Stimulated activated CD4-positive, alpha-beta T cell treated with anti-CD3 and anti-CD28 coated beads, TNF-alpha, amount 100 ng/mL, for 4 hours (primary cell): Measurements from ENCODE around the gene UBE2C.

Experiments used
- DNase-seq, 3 experiments: peaks; one replicate each; pipeline ENCODE4 v3.0.0-alpha.2; 2020; ENCODE audit warnings: low read depth in 3 of 3

UBE2C gene

DNA sequence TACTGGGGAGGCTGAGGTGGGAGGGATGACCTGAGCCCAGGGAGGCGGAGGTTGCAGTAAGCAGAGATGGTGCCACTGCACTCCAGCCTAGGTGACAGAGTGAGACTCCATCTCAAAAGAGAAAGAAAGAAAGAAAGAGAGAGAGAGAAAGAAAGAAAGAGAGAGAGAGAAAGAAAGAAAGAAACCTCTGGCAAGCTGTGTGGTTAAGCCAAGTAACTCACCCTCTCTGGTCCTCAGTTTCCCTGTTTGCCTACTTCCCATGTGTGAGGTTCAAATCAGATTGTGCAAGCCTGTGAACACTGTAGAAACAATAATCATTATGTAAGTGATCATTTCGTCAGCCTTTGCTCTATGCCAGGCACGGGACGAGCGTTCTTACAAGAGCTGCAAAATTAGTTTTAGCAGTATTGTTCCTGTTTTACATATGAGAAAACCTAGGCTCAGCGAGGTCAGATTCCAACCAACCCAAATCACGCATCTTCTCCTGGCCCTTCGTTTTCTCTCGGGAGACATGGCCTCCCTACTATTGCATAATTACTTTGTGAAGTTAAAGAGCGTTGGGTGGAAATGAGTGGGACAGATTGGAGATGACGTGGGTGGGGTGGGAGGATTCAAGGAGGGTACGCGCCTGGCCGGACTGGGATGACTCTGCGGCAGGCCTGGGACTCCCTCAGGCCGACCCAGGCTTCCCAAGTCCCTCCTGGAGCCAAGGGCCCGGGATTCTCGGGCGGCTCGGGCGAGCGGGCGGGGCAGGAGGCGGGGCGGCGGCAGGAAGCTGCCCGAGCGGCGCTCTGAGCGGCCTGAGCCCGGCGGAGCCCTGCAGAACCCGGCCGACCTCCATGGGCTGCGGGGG is 20.8 kb downstream of the UBE2C start, which contains the start of gene SNX21:
TSS of gene SNX21 (plus strand) at position 770 of the 853 bp plus-strand sequence. CDS start 121 bp downstream, outside the sequence.
- no peak for DNase-seq

DNA sequence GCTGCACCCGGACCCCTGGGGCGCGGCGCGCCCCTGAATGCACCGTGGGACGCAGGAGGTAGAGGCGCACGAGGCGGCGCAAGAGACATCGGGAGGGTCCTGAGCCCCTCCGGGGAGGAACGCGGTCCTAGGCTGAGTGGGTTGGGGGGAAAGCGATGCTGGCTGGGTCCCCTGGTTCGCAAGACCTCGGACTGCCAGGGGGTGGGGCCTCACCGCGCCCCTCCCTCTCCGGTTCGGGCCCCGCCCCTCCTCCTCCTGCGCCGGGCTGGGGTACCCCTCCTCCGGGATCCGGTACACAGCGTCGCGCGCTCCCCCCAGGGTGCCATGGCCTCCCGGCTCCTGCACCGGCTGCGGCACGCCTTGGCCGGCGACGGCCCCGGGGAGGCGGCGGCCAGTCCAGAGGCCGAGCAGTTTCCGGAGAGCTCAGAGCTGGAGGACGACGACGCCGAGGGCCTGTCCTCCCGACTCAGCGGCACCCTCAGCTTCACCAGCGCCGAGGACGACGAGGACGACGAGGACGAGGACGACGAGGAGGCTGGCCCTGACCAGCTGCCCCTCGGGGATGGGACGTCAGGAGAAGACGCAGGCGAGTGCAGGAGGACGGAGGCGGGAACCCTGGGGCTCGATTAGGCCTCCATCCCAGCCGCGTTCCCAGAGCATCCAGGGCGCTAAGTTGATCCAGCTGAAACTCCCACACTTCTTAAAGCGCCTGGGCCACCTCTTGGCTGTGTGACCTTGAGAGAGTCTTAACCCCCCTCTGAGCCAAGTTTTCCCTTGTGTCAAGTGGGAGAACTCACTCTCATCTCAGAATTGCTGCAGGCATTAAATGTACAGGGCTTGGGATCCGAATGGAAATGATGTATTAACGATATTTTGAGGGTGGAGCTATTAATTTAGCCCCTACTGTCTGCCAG is 21.7 kb downstream of the UBE2C start:
- DNase-seq: no peak

DNA sequence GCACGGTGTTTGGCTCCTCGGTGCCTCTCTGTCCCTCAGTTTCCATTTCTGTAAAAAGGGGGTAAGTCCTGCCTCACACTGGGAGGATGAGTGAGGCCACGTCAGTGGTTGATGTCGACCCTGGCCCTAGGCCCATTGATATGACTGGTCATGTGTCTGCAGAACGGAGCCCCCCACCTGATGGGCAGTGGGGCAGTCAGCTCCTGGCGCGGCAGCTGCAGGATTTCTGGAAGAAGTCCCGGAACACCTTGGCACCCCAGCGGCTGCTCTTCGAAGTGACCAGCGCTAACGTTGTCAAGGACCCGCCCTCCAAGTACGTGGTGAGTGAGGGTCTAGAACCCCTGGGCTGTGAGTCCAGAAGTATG is 22.3 kb downstream of the UBE2C start:
- no peak for DNase-seq

DNA sequence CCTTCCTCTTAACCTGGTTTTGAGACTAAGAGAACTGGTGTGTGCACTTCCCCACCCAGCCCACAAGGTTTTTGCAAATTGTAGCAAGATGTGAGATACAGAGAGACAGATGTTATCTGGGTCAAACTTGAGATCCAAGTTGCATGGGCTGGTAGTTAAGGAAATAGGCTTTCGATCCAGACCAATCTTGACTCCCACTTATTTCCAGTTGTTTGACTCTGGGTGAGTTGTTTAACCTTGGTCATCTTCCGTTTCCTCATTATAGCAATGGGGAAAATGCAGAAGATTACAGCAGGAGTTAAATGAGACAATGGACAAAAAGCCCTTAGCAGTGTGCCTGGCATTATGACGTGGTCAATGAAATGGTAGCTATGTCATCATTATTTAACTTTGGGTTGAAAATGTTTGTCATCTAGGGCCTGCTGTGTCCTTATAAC is 22.9 kb downstream of the UBE2C start:
- no peak for DNase-seq

DNA sequence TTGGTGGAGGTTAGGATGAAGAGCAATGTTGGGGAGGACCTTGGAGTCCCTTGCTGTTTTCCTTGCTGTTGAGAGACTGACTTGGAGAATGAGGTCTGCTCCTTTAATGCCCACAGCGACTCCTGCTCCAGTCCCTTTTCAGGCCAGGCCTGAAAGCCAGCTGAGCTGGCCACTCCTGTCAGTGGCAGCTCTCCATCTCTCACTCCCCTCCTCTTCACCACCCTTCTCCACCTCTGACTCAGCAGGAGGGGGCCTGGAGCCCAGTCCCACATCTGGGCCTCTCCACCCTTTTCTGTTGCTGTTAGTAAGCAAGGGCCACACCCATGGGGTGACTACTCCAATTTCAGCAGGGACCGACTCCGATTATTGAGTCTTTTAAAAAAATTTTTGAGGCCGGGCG is 23.4 kb downstream of the UBE2C start:
- no peak for DNase-seq

DNA sequence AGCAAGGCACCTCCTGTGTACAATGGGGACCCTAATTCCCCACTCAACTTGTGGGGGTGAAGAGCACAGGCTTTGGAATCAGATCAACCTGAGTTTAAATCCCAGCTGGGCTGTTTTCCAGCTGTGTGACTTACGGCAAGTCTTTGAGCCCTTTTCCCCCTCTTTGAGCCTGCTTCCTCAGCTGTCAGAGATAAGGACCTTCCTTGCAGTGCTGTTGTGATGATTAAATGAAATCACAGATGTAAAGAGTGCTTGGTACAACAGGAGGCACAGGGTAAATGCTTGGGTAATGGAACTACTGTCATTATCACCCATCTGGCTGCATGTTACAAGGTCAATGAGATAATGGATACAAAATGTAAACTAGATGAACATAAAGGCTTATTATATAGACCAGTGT is 24.4 kb downstream of the UBE2C start:
- DNase-seq: no peak

DNA sequence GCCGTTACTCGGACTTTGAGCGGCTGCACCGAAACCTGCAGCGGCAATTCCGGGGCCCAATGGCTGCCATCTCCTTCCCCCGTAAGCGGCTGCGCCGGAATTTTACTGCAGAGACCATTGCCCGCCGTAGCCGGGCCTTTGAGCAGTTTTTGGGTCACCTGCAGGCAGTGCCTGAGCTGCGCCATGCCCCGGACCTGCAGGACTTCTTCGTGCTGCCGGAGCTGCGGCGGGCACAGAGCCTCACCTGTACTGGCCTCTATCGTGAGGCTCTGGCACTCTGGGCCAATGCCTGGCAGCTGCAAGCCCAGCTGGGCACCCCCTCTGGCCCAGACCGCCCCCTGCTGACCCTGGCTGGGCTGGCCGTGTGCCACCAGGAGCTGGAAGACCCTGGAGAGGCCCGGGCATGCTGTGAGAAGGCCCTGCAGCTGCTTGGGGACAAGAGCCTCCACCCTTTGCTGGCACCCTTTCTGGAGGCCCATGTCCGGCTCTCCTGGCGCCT is 28.3 kb downstream of the UBE2C start:
- no peak for DNase-seq

DNA sequence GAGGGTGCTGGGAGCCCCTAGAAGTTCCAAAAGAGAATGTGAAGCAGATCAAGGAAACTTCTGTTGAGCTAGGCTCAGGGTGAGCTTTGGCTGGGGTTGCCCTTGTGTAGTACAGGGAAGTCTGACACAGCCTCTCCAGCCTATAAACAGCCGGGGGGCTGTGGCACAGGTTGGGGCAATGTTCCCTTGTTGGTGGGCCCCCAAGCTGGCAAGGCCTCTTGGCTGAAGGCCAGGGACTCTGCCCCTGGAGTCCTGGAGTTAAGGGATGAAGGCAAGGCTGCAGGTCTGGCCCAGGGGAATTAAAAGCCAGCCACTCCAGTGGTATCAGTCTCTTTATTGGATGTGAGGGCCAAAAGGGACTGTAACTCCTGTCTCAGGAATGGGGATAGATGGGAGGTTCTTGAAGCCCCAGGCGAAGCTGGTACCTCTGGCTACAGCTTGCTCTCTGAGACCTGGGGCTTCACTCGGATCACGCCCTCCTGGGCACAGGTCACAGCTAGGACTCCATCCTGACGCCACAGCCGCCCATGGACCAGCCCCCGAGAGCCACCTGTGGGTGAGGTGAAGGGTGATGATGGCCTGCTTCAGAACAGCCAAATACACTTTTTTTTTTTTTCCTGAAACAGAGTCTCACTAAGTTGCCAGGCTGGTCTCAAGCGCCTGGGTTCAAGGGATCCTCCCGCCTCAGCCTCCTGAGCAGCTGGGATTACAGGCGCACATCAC is 29.1 kb downstream of the UBE2C start:
- DNase-seq: no peak

DNA sequence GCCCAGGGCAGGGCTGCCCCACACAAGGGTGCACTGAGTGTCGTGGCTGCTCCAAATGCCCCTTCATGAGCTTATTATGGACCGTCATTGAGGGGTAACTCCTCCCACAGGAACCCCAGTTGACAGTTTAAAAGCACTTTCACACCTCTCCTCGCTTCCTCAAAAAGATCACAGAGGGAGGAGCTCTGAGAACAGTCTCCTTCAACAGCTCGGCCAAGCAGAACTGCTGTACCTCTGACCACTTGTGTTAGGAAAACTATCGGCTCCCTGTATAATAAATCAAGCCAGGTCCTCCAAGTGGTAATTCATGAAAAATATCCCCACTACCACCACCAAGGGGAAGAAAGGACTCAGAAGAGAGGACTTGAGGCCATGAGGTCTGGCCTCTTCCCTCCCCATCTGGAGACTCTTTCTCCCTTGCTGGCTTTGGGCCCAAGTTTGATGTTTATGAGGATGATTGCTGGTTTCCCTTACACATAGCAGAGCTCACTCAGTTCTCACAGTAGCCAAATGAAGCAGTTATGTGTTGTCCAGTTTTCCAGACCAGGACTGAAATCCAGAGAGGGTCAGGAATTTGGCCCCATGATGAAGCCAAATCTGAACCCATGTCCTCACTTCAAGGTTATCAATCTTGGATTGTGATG is 29.8 kb downstream of the UBE2C start:
- no peak for DNase-seq

DNA sequence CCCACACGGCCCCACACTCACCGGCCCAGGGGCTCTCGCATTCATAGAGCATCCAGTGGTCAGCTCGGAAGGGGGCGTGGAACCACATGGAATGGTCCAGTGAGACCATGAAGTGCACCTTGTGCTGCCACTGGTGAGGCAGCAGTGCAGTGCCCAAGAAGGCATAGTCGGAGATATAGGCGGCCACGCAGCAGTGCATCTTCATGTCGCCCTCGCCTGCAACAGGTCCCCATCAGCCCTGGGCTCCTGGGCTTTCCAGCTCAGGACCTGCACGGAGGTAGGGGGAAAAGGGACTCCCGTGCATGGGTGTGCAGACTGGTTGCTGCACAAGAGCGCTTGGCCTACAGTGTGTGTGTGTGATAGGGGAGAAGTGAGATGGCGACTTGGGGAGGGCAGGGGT is 31.1 kb downstream of the UBE2C start:
- no peak for DNase-seq

DNA sequence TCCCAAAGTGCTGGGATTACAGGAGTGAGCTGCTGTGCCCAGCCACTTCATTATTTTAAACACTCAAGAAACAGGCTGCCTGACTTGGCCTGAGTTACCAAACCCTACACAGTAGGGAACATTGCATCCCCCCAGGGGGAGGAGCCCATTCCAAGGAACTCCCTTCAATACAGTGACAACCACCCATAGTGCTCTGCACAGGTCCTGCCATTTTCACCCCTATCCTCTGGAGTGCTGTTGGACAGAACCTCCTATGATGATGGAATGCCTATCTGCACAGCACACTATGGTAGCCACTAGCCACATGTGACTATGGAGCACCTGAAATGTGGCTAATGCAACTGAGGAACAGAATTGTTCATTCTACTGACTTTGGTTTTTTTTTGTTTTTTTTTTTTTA is 33.0 kb downstream of the UBE2C start:
- no peak for DNase-seq

DNA sequence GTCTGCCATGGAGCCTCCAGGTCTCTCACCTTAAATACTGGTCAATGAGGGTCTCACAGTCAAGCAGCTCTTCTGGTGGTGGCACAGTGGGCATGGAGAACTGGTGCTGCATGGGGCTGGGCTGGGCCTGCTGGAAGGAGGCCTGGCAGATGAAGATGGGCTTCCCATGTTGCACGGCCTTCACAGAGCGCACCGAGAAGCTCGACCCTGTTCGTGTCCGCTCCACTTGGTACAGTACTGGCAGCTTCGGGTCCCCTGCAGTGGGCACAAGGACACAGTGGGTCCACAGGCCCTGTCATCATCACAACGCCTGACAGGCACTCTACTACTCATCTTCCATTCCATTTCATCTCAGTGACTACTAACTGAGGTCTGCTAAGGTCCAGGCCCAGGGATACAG is 36.0 kb downstream of the UBE2C start:
- no peak for DNase-seq

DNA sequence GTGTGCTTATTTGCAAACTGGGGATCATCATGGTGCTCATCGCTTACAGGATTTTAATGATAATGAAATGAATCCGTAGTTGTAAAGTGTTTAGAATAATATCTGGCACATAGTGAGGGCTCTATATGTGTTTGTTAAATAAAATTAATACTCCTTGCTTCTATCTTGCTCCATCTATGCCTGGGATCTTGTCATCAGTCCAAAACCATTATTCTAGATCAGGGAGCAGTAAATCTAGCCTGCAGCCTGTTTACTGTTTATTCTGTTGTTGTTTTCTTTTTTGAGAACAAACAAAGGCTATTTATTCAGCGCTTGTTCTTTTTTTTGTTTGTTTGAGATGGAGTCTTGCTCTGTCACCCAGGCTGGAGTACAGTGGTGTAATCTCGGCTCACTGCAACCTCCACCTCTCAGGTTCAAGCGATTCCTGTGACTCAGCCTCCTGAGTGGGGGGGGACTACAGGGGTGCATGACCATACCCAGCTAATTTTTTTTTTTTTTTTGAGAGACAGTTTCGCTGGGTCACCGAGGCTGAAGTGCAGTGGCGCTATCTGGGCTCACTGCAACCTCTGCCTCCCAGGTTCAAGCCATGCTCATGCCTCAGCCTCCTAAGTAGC is 36.6 kb downstream of the UBE2C start:
- DNase-seq: no peak

DNA sequence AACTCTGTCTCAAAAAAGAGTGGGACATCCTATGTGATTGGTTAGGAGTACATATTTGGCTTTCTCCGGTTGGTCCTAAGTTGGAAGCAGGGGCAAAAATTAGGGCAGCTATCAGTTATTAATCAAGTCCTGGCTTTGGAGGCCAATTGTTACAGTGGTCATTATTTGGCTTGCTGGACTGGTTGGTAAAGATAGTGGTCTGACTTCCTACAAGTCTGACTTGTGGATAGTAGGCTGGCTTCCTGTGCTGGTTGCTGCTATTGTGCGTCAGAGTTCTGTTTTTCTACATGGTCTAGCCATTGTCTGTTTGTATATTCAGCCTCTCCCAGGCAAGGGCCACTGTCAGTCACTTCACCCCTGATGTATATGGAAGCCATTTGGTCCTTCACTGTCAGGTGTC is 37.8 kb downstream of the UBE2C start:
- no peak for DNase-seq

DNA sequence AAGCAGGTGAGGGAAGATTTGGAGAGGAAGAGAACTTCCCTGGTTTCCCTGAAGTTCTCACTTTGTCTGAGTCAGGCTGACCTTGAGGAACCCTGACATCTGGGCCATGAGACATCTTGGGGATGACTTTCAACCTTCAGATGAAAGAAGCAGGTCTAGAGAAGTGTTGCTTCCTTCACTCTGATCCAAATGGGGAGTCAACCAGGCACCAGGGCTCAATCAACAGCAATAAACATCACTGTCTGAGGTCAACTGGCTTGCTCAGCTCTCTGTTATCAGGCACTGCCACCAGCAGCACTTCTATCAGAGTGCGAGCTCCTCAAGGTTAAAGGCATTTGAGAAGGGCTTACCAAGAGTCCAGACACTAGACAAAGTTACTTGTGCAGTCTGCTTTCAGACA is 38.5 kb downstream of the UBE2C start:
- no peak for DNase-seq

DNA sequence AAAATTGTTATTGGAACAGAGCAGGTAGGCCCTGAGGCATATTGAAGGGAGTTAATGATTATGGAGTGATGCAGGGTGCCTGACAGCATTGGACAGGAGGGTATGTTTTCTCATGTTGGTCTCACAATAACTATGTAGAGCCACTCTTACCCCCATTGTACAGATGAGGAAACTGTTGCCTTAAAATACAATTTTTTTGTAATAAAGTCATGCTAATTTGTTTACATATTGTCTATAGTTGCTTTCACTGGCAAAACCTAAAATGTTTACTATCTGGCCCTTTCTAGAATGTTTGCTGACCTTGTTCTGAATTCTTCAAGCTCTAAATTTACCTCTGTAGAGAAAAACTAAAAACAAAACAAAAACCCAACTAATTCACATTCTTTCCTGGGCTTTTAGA is 39.1 kb downstream of the UBE2C start:
- no peak for DNase-seq

DNA sequence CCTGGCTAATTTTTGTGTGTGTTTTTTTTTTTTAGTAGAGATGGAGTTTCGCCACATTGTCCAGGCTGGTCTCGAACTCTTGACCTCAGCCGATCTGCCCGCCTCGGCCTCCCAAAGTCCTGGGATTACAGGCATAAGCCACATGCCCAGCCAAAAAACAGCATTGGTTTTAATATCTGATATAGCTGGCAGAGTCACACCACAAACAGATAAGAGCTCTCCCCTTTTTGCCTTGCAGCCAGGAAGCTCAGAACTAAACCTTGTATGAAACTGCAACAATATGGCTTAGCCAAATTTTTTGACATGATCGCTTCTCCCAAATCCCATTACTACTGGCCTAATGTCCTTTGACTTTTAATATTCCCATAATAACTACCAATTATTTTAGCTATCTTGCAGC is 39.9 kb downstream of the UBE2C start:
- no peak for DNase-seq

DNA sequence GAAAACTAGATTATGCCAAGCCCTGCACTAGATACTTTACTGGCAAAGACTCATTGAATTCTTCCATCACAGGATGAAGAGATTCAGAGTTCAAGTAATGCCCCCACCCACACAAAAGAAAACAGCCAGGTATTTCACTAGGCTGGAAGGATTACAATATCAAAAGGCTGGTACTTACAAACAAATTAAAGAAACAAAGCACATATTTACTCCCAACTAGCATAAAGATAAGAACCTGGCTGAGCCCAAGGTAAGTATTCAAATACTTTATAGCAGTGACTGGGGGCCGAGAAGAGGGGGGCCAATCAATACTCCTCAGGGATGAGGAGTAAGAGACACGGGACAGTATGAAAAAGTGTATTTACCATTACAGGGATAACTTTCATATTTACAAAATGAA is 41.0 kb downstream of the UBE2C start:
- no peak for DNase-seq

DNA sequence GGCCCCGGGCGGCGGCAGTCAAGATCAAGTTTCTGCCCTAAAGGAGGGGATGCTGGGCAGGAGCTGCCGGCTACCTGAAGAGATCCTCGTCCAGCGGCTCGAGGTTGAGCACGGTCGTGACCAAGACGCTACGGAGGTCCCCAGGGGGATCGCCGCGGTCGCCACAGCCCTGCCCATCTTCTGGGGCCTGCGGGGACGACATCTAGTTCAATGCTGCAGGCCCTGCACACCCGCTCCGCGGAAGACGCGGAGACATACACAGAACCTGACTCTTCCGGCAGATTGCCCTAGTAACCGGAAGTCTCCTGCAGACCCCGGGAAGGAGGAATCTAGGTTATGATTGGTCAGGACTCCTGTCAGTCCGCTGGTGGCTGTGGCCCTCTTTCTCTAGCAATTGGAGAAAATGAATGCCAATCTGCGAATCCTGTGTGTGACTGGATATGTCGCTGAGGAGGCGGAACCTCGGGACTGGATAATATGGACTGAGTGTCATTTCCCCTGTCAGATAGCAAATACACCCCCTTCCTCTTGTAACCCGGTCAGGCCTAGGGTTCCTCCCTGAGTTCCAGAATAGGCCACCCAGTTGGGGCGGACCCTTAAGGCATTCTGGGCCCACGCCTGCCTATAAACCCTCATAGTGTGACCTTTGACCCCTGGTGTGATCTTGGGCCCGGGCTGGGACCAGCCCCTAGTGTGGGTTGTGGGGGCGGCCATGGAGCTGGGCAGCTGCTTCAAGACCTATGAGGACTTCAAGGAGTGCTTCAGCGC is 44.9 kb downstream of the UBE2C start, which contains the start of the genes ACOT8 and ZSWIM3:
TSS of gene ACOT8 (minus strand) at position 279 of the 768 bp plus-strand sequence. CDS start at position 202, 77 bp downstream.
TSS of gene ZSWIM3 (plus strand) at position 501 of the 768 bp plus-strand sequence. CDS start at position 713, 212 bp downstream.
- DNase-seq: peak; percentile 56 to 90 (median 81)

DNA sequence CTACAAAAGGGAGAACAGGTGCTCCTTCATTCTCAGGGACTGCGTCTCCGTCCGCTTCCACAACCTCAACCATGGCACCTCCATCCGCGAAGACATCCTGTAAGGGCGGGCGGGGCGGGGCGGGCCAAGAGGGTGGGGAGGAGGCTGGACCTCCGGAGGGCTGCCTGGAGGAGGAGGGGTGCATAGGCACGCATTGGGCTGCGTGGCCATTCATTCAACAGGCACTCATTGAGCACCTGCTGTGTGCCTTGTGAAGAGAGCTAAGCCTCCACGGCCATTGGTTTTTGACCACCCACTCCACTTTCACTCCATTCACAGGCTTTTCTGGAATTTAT is 45.4 kb downstream of the UBE2C start:
- DNase-seq: no peak
